ENCODE results near the gene DACT1.

The DACT1 gene

DNA sequence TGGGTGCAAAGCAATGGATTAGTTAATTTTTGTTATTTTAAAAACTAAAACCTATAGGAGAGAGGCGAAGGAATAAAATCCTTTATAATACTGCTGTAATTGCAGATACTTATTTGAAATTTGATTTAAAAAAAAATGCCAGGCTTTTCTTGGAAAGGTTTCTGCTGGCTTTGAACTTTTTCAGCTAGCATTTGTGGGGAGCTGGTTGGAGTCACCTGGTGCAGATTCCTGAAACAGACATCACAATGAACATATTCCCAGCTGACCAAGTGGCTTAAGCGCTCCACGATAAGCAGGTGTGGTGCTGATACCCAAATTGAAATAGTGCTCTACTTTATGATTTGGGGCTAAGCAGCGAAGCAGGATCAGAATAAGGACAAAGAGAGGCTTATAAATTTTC, 42.9 kb downstream of the DACT1 start:
- TF ChIP-seq, protein P1, sequence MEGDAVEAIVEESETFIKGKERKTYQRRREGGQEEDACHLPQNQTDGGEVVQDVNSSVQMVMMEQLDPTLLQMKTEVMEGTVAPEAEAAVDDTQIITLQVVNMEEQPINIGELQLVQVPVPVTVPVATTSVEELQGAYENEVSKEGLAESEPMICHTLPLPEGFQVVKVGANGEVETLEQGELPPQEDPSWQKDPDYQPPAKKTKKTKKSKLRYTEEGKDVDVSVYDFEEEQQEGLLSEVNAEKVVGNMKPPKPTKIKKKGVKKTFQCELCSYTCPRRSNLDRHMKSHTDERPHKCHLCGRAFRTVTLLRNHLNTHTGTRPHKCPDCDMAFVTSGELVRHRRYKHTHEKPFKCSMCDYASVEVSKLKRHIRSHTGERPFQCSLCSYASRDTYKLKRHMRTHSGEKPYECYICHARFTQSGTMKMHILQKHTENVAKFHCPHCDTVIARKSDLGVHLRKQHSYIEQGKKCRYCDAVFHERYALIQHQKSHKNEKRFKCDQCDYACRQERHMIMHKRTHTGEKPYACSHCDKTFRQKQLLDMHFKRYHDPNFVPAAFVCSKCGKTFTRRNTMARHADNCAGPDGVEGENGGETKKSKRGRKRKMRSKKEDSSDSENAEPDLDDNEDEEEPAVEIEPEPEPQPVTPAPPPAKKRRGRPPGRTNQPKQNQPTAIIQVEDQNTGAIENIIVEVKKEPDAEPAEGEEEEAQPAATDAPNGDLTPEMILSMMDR (IDR thresholded peaks at IDR 0.05; ENCODE audit: control insufficient read depth, insufficient read depth, low read depth, low read length, missing control alignments) = no peak
- H3K4me3 ChIP-seq (ENCODE audit: control insufficient read depth, low read depth, low read length) = no peak overlapping the region
- no peak for DNase-seq (ENCODE audit: low read depth)

DNA sequence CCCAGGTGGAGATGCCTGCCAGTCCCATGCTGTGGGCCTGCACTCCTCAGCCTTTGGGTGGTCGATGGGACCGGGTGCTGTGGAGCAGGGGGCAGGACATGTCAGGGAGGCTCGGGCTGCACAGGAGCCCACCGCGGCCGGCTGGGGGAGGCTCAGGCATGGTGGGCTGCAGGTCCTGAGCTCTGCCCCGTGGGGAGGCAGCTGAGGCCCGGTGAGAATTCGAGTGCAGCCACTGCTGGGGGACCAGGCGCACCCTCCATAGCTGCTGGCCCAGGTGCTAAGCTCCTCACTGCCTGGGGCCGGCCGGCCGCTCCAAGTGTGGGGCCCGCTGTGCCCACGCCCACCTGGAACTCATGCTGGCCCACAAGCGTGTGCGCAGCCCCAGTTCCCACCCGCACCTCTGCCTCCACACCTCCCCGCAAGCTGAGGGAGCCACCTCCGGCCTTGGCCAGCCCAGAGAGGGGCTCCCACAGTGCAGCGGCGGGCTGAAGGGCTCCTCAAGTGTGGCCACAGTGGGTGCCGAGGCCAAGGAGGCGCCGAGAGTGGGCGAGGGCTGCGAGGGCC, 49.6 kb downstream of the DACT1 start:
- H3K4me3 ChIP-seq (ENCODE audit: control insufficient read depth, low read depth, low read length) = no peak overlapping the region
- TF ChIP-seq, protein P1 (IDR thresholded peaks at IDR 0.05; ENCODE audit: control insufficient read depth, insufficient read depth, low read depth, low read length, missing control alignments) = no peak
- no peak for DNase-seq (ENCODE audit: low read depth)

DNA sequence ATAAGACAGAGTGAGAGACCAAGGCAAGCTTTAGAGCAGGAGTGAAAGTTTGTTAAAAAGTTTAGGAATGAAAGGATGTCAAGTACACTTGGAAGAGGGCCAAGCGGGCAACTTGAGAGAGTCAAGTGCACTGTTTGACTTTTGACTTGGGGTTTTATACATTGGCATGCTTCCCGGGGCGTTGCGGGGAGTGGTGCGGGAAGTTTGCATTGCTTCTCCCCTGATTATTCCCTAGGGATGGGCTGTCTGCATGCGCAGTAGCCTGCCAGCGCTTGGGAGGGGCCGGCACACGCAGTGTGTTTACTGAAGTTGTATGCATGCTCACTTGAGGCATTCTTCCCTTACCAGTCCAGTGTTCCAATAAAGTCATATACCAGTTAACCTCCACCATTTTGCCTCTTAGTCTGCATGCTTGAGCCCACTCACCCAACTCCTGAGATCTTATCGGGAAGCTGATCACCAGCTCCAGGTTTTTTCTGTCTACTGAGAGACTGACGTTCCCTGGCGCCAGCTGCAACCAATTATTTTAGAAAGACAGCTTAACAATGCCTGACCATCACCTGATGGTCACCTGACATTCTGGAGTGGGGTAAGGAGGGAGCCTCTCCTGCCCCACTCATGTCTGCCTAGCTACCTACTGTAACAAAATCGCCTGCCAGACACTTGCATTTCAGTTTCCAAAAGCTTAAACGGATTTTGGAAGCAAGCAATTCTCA, 53.2 kb downstream of the DACT1 start:
- TF ChIP-seq, protein P1 (IDR thresholded peaks at IDR 0.05; ENCODE audit: control insufficient read depth, insufficient read depth, low read depth, low read length, missing control alignments) = no peak
- DNase-seq (ENCODE audit: low read depth) = no peak
- no peak overlapping the region for H3K4me3 ChIP-seq (ENCODE audit: control insufficient read depth, low read depth, low read length)

DNA sequence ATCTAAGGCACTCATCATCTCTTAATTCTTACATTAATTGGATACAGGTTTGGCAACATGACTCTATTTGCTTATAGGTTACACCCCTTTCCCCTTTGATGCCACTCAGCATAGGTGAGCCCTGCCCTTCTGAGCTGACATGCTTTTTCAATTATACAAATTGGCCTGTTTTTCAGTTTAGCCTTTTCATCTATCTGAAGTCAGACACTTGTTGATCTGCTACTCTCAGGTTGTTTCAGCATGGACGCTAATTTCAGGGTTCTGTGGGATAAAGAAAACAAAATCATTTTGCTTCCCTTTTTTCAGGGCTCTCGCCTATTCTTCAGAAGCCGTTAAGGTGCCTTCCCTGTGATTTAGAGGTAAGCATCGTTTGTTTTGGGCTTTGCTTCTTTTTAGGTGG, 55.3 kb downstream of the DACT1 start:
- TF ChIP-seq, protein P1 (IDR thresholded peaks at IDR 0.05; ENCODE audit: control insufficient read depth, insufficient read depth, low read depth, low read length, missing control alignments) = no peak
- DNase-seq (ENCODE audit: low read depth) = no peak
- no peak overlapping the region for H3K4me3 ChIP-seq (ENCODE audit: control insufficient read depth, low read depth, low read length)

DNA sequence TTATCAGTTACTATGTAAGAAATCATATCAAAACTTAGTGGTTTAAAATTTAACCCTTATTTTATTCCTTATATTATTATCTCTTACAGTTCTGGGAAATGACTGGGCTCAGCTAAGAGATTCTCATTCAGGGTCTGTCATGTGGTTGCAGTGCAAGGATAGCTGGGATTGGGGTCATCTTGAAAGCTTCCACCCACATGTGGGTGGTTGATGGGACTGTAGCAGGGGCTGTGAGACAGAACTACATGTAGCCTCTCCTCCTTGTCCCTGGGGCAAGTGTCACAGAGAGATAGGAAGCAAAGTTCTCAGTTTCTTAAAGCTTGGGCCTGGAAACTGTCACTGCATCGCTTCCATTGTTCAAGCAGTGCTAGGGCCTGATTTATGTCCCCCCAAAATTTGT, 57.8 kb downstream of the DACT1 start:
- TF ChIP-seq, protein P1 (IDR thresholded peaks at IDR 0.05; ENCODE audit: control insufficient read depth, insufficient read depth, low read depth, low read length, missing control alignments) = no peak
- DNase-seq (ENCODE audit: low read depth) = no peak
- no peak overlapping the region for H3K4me3 ChIP-seq (ENCODE audit: control insufficient read depth, low read depth, low read length)

DNA sequence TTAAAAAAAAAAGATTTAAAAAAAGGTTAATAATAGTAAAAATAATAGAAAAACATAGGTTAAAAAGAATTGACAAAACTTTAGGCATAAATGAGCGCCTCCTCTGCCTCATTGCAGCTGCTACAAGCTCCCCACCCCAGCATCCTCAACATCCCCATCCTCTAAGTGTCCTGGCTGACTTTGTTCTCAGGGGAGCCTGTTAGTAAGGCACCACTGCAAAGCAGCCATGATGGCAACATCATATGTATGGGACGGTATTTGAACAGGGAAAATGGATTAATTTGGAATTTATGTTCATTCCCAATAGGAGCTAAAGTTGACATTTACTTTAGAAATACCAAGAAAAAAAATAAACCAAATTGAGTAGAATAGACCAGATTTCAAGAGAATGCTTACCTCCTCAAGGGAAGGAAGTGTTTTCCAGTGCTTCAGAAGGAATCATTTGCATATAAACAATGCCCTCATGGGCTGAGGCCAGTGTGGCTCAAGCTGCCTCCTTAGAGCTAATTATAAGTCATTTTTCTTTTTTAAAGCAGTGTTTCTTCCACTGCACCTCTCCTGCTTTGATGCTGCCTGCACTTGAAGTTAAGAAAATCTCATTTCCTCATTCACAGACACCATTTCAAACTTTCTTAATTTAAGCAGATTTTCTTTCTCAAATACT, 59.6 kb downstream of the DACT1 start:
- DNase-seq (ENCODE audit: low read depth) = no peak
- TF ChIP-seq, protein P1 (IDR thresholded peaks at IDR 0.05; ENCODE audit: control insufficient read depth, insufficient read depth, low read depth, low read length, missing control alignments) = no peak
- H3K4me3 ChIP-seq (ENCODE audit: control insufficient read depth, low read depth, low read length) = no peak overlapping the region

All from AG09309 (cell line).